Endothelial cell of umbilical vein (primary cell): ENCODE data around the gene IGSF9B. TPM values are rescaled to one million over a fixed set of nuclear protein-coding genes. Genes with fewer than 3 reads are reported as not detected.

Experiments
- BruUV-seq: library from RNA; stranded (reverse); fragments of 400-500 nt; replicated peaks from 2 replicates; lab custom pipeline; 2021; lab: Mats Ljungman, UMichigan
- CTCF ChIA-PET: fragments of 300-600, 350-600 bp; sonication (Branson Sonifier 250); formaldehyde crosslinking; loops from one replicate; lab custom pipeline; 2021; ENCODE audit warnings: antibody characterized with exemption, inconsistent platforms; lab: Charles Lee
- POLR2A ChIA-PET: fragments of 300-600, 350-600 bp; sonication (Branson Sonifier 250); formaldehyde crosslinking; loops from one replicate; lab custom pipeline; 2021; ENCODE audit warnings: antibody characterized with exemption, inconsistent platforms; lab: Charles Lee
- DNase-seq: peaks from one replicate; pipeline ENCODE4 v3.0.0-alpha.2; 2011; ENCODE audit warnings: low read depth, low spot score
- FAIRE-seq: peaks from 2 replicates; lab custom pipeline; 2011; peaks lifted over from hg19 to GRCh38; lab: Jason Lieb, UNC
- H2AFZ ChIP-seq: 2 replicates; pipeline ENCODE4 v1.6.0; 2012; ENCODE audit warnings: low read depth, low read length, control low read depth, inconsistent platforms
- H3K27ac ChIP-seq: 2 replicates; pipeline ENCODE4 v1.5.1; 2011; ENCODE audit warnings: low read depth, mild to moderate bottlenecking, control low read depth, low read length, moderate library complexity; ENCODE audit not compliant: insufficient read depth
- H3K27me3 ChIP-seq, 2 experiments: 2 replicates each; pipeline versions ENCODE4 v1.6.0 to v1.6.1; 2011; ENCODE audit warnings: low read length in 2 of 2, mixed read lengths in 1 of 2; ENCODE audit not compliant: control insufficient read depth in 2 of 2, insufficient read depth in 2 of 2
- H3K36me3 ChIP-seq, 2 experiments: 2 replicates in 1 of 2; 3 replicates in 1 of 2; pipeline ENCODE4 v1.5.1; 2011; ENCODE audit warnings: low read length in 2 of 2, mild to moderate bottlenecking in 1 of 2, moderate library complexity in 1 of 2; ENCODE audit not compliant: control insufficient read depth in 2 of 2, insufficient read depth in 2 of 2; ENCODE audit errors: extremely low read depth in 1 of 2
- H3K4me1 ChIP-seq: 3 replicates; pipeline ENCODE4 v1.5.1; 2011; ENCODE audit warnings: mild to moderate bottlenecking, low read length; ENCODE audit not compliant: control insufficient read depth, insufficient read depth; ENCODE audit errors: extremely low read depth
- H3K4me2 ChIP-seq: 2 replicates; pipeline ENCODE4 v1.6.1; 2011; ENCODE audit warnings: low read length, control low read depth, mixed read lengths; ENCODE audit not compliant: insufficient read depth
- H3K4me3 ChIP-seq, 3 experiments: fragments of 200-600 bp in 1 of 3; sonication (generic), shearing (Covaris generic) in 1 of 3; replicated peaks in 1 of 3; 2 replicates each; pipeline ENCODE4 v1.5.1; 2011 to 2016; ENCODE audit warnings: control low read depth in 3 of 3, low read length in 3 of 3, mild to moderate bottlenecking in 2 of 3, inconsistent platforms in 1 of 3, low read depth in 1 of 3, moderate library complexity in 1 of 3; ENCODE audit not compliant: insufficient read depth in 1 of 3
- H3K79me2 ChIP-seq: 2 replicates; pipeline ENCODE4 v1.6.0; 2012; ENCODE audit warnings: low read length, inconsistent platforms; ENCODE audit not compliant: control insufficient read depth, insufficient read depth
- H3K9ac ChIP-seq: replicated peaks from 2 replicates; pipeline ENCODE3; 2011; ENCODE audit warnings: low read length, control low read depth; ENCODE audit not compliant: insufficient read depth; ENCODE audit errors: extremely low read depth
- H3K9me1 ChIP-seq: replicated peaks from 3 replicates; pipeline ENCODE4 v1.6.0; 2011; ENCODE audit warnings: mild to moderate bottlenecking, low read length; ENCODE audit not compliant: control insufficient read depth, insufficient read depth; ENCODE audit errors: extremely low read depth
- H3K9me3 ChIP-seq: replicated peaks from 2 replicates; pipeline ENCODE4 v1.5.1; 2012; ENCODE audit warnings: low read length, inconsistent platforms; ENCODE audit not compliant: control insufficient read depth, insufficient read depth
- H4K20me1 ChIP-seq: replicated peaks from 2 replicates; pipeline ENCODE3; 2011; ENCODE audit warnings: mild to moderate bottlenecking, low read length; ENCODE audit not compliant: control insufficient read depth, insufficient read depth; ENCODE audit errors: extremely low read depth
- EZH2 ChIP-seq: IDR thresholded peaks from 2 replicates; pipeline ENCODE4 v1.6.1; 2012; ENCODE audit warnings: borderline replicate concordance, low read depth, mild to moderate bottlenecking, moderate library complexity, low read length, inconsistent platforms; ENCODE audit not compliant: severe bottlenecking
- FOS ChIP-seq: IDR thresholded peaks from 2 replicates; pipeline ENCODE4 v1.6.1; 2011; ENCODE audit warnings: mild to moderate bottlenecking, low read length, moderate library complexity, borderline replicate concordance; ENCODE audit not compliant: insufficient read depth
- GATA2 ChIP-seq: IDR thresholded peaks from 2 replicates; pipeline ENCODE4 v1.7.0; 2011; ENCODE audit warnings: low read depth, mild to moderate bottlenecking, moderate library complexity, mixed read lengths, low read length; ENCODE audit not compliant: insufficient read length, insufficient read depth
- JUN ChIP-seq: IDR thresholded peaks from 2 replicates; pipeline ENCODE4 v1.6.1; 2011; ENCODE audit warnings: borderline replicate concordance, low read depth; ENCODE audit not compliant: insufficient read length, insufficient read depth
- MYC ChIP-seq: IDR thresholded peaks from one replicate; pipeline ENCODE4 v1.6.1; 2011; ENCODE audit warnings: mild to moderate bottlenecking, low read depth, low read length
- POLR2A ChIP-seq: IDR thresholded peaks from 2 replicates; pipeline ENCODE4 v1.6.1; 2012; ENCODE audit warnings: low read depth, mild to moderate bottlenecking, control low read depth, low read length
- POLR2AphosphoS5 ChIP-seq: IDR thresholded peaks from 2 replicates; pipeline ENCODE4 v1.6.1; 2012; ENCODE audit warnings: low read depth, mild to moderate bottlenecking, control low read depth, low read length, moderate library complexity; ENCODE audit not compliant: insufficient read depth
- dilution Hi-C: fragments of 300-500 bp; cut with MboI; formaldehyde crosslinking; loops from one replicate; pipeline ENCODE4 v1.15.0; 2019; ENCODE audit warnings: low sequenced_read_pairs; ENCODE audit not compliant: extremely low pct_ligation_motif_present
- intact Hi-C: fragments of 100-400 bp; cut with micrococcal nuclease; formaldehyde crosslinking; loops from one replicate; pipeline ENCODE4 v1.10.0; 2022
- polyA plus RNA-seq, 4 experiments: library from polyadenylated mRNA; depleted of rRNA in 3 of 4; stranded (reverse) in 3 of 4; unstranded in 1 of 4; fragments of >200 nt; gene quantifications; 2 replicates each; pipeline versions ENCODE4 v1.2.1 to v1.2.3, GENCODE V29; 2011 to 2012; ENCODE audit warnings: missing spikeins in 1 of 4
- total RNA-seq: library from RNA; stranded (reverse); gene quantifications from 2 replicates; pipeline ENCODE4 v1.2.3, GENCODE V29; 2021
- TF ChIP-seq, protein P1 (sequence below): IDR thresholded peaks from 2 replicates; pipeline ENCODE4 v1.6.1; 2011; ENCODE audit not compliant: insufficient read depth, insufficient read length
- TF ChIP-seq, protein P2 (sequence below), 2 donors: IDR thresholded peaks; 1 replicate in 1 of 2; 2 replicates in 1 of 2; pipeline ENCODE4 v1.5.1; 2011; ENCODE audit warnings: low read length in 2 of 2, mild to moderate bottlenecking in 2 of 2, moderate library complexity in 2 of 2, control low read depth in 1 of 2, inconsistent platforms in 1 of 2, low read depth in 1 of 2; ENCODE audit not compliant: insufficient read depth in 1 of 2; ENCODE audit errors: extremely low read depth in 1 of 2

The IGSF9B gene
- total and polyA plus RNA-seq, 2 donors (not counting 3 experiments of a cell fraction or from before 2014, with no cell fraction given): 0.15 to 0.18 TPM

DNA sequence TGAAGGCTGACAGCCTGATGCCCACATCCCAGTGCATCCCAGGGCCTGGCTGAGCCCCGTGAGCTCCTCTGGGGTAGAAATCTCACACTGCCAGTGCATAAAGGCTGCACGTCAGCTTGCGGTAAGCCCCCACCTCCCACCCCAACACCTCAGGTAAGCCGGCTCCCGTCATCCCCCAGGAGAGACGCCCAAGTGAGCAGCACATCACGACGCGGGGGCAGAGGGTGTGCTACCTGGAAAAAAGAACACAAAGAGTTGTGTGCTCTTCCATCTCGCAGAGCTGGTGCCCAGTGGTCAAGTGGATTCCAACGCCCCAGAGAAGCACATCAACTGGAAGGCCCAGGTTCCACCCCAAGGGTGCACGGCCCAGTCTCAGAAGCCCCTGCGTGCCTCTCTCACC is 50.0 kb downstream of the IGSF9B start:
- no peaks in the 10 kb centered on the region for H3K79me2 ChIP-seq
- ChIA-PET CTCF (no interaction called here), POLR2A (no interaction called here)
- DNase-seq: no peak
- H3K9ac ChIP-seq: no peak overlapping the region
- H3K27me3 ChIP-seq: no peaks in the 10 kb centered on the region
- no peaks in the 10 kb centered on the region for H3K36me3 ChIP-seq
- no peaks in the 10 kb centered on the region for H4K20me1 ChIP-seq
- no peak overlapping the region for H3K27ac ChIP-seq
- intact Hi-C loops (no loop called here), dilution Hi-C loops (no loop called here)
- no TSS peak for BruUV-seq
- H3K9me3 ChIP-seq: no peaks in the 10 kb centered on the region
- H3K4me2 ChIP-seq: no peak overlapping the region
- no peak overlapping the region for H3K4me3 ChIP-seq
- no peaks in the 10 kb centered on the region for H3K9me1 ChIP-seq
- H2AFZ ChIP-seq: no peak overlapping the region
- TF ChIP-seq GATA2 (no peak), EZH2 (no peak), POLR2A (no peak), POLR2AphosphoS5 (no peak), FOS (no peak), MYC (no peak)
- TF ChIP-seq, protein P1, sequence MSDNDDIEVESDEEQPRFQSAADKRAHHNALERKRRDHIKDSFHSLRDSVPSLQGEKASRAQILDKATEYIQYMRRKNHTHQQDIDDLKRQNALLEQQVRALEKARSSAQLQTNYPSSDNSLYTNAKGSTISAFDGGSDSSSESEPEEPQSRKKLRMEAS: no peak
- no peaks in the 10 kb centered on the region for H3K4me1 ChIP-seq
- no peak for FAIRE-seq

DNA sequence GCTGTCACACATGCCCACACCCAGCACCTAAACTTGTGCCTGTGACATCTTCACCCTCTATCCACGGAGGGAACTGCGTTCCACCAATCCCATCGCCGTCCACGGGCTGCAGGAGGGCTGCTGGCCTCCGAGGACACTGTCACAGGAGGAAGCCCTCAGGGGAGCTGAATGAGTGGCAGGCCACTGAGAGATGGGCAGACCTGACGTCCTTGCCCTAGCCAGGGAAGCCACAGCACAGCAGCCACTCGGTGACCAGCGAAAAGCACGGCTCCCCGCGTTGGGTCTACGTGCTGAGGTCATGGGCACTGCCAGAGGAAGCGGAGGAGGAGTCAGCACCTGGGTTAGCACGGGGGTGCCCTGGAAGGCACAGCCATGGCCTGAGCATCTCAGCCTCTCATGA is 50.5 kb downstream of the IGSF9B start:
- Histone ChIP-seq H3K4me1 (no peaks in the 10 kb centered on the region), H3K9me1 (no peaks in the 10 kb centered on the region), H3K4me2 (no peak overlapping the region), H4K20me1 (no peaks in the 10 kb centered on the region), H3K36me3 (no peaks in the 10 kb centered on the region), H2AFZ (no peak overlapping the region), H3K27ac (no peak overlapping the region), H3K9me3 (no peaks in the 10 kb centered on the region), H3K4me3 (no peak overlapping the region), H3K27me3 (no peaks in the 10 kb centered on the region), H3K79me2 (no peaks in the 10 kb centered on the region), H3K9ac (no peak overlapping the region)
- intact Hi-C loops (no loop called here), dilution Hi-C loops (no loop called here)
- no TSS peak for BruUV-seq
- ChIA-PET CTCF (no interaction called here), POLR2A (no interaction called here)
- no peak for FAIRE-seq
- no peak for DNase-seq
- no peak for TF ChIP-seq MYC
- TF ChIP-seq, protein P1: no peak
- TF ChIP-seq POLR2AphosphoS5: no peak
- TF ChIP-seq FOS: no peak
- TF ChIP-seq, protein P2, sequence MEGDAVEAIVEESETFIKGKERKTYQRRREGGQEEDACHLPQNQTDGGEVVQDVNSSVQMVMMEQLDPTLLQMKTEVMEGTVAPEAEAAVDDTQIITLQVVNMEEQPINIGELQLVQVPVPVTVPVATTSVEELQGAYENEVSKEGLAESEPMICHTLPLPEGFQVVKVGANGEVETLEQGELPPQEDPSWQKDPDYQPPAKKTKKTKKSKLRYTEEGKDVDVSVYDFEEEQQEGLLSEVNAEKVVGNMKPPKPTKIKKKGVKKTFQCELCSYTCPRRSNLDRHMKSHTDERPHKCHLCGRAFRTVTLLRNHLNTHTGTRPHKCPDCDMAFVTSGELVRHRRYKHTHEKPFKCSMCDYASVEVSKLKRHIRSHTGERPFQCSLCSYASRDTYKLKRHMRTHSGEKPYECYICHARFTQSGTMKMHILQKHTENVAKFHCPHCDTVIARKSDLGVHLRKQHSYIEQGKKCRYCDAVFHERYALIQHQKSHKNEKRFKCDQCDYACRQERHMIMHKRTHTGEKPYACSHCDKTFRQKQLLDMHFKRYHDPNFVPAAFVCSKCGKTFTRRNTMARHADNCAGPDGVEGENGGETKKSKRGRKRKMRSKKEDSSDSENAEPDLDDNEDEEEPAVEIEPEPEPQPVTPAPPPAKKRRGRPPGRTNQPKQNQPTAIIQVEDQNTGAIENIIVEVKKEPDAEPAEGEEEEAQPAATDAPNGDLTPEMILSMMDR (IDR thresholded peaks at IDR 0.05; ENCODE audit: extremely low read depth in 1 of 2, insufficient read depth in 1 of 2, low read depth in 1 of 2, low read length in 2 of 2): no peak
- no peak for TF ChIP-seq GATA2
- TF ChIP-seq POLR2A: no peak
- TF ChIP-seq JUN: no peak
- no peak for TF ChIP-seq EZH2
